Stimulated activated CD4-positive, alpha-beta T cell treated with anti-CD3 and anti-CD28 coated beads, Interleukin-4, amount 100 ng/mL, for 1 hour (primary cell): ENCODE results near the gene ARL15.

ENCODE experiments used
- DNase-seq: peaks from one replicate; pipeline ENCODE4 v3.0.0-alpha.2; 2020

ARL15 gene

DNA sequence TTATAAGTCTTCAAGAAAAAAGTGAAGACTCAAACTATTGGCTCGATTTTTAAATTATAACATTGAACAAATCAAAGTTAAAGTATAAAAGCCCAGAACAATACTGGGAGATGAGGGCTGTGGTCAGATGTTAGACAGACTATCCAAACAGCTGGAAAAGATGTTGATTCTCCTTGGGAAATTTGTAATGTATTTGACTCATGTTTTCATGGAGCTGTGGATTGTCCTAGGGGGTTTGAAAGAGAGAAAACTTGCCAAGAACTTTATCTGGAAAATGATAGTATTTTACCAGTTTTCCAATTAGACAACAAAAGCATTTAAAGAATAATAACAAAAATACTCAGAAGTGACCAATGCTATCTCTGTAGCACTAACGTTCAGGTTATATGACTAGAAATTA is 339.2 kb downstream of the ARL15 start:
- DNase-seq: no peak

DNA sequence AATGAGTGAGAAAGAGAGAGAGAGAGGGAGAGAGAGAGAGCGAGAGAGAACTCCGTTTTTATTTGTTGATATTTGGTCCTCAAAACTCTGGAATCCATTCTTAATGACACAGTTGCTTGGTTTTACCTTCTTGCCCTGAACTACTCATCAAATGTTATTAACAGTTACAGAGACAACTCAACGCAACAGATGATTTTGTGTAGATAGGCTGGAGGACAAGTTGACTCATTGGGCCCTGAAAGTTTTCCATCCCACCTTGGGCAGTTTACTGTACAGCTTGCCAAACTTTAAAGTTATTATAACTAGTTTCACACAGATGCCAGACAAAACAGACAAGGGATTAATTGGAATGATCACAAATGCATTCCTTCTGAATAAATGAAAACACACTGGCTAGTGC is 339.9 kb downstream of the ARL15 start:
- no peak for DNase-seq

DNA sequence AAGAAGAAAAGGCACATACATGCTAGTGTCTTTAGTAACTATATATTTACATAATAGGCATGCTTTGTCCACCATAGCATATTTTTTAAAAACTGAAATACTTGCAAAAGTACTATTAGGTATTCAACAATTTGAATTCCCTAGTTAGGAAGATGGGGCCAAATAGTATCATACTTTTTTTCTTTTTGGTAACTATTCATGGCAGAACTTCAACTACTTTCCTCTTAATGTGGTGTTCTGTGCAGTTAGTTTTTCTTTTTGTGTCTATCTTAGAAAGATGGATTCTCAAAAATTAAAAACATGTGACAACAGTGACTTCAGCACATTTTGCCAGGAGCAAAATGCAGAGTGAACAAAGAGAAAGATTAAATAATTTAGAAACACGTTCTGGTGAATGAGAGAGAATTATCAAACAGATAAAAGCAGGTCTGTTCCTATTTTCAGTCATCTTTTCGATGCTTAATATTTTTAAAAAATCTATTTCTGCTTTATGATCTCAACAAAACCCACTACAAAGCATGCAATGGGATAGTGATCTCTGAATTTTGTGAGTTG is 341.1 kb downstream of the ARL15 start:
- no peak for DNase-seq

DNA sequence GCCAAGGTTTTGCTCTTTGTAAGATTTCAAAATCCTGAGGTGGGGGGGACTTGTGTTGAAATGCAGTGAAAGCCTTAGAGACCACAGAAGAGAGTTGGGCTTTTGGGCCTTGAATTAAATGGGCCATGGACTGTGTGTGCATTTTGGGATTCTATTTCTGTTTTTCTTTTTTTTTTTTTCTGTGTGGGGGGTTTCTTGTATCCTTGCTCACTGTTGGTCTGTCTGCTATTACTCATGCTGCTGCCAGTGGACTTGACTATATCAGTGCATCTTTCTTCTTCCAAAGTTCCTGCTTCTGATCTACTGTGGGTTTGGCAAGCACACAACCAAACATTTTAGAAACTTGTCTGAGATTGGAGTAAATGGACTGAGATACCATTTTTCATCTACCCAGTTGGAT is 344.9 kb downstream of the ARL15 start:
- no peak for DNase-seq

DNA sequence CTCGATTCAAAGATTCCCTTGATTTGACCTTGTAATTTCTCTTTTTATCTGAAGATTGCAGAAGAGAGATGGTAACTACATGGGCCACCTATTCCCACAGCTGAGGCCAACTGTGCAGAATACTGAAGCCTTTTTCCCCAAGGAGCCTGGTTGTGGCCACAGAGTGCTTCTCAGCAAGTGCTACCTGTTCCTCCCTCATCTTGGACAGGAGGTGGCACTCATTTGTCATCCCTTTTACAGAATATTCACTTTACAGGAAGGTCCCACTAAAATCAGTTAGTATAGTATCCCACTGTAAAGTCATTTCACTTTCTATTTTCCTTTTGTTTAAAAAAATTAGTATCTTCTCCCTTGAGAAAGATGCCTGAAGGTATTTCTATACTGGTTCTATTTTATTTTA is 346.4 kb downstream of the ARL15 start:
- no peak for DNase-seq

DNA sequence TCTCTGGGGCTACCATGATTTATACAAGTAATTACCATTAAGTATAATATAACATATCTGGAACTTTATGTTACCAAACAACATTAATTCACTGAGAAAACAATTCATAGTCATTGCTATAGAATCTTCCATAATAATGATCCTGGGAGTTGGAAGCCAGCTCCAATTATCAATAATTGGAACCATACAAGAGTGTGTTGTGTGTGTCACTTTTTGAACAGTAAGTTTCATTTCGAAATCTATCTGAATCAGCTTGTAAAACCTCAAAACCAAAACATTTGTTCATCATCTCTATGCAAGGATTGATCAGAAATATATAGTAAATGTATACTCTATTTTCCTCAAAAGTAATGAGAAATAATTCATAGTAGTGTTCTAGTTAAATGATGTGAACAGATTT is 348.1 kb downstream of the ARL15 start:
- no peak for DNase-seq

DNA sequence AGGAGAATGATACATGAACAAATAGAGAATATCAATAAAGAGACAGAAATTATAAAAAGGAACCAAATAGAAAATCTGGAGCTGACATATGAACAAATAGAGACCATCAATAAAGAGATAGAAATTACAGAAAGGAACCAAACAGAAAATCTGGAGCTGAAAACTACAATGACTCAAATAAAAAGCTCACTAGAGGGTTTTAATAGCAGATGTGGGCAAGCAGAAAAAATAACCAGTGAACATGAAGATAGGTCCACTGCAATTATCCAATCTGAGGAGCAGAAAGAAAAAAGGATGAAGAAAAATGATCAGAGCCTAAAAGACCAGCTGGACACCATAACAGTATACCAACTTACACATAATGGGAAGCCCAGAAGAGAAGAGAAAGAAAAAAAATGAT is 353.7 kb downstream of the ARL15 start:
- DNase-seq: no peak

DNA sequence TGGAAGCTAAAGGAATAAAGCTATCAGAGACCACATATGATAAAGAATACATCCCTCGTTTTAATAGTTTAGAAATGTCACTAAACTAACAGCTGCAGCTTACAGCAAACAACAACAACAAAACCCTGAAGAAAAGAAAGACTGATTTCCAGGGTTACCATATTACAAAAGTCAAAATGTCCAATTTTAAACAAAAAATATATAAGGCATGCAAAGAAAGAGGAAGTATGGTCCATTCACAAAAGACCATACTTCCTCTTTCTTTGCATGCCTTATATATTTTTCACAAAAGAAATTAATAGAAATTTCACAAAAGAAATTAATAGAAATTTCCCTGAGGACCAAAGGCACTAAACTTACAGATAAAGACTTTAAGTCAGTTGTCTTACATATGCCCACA is 354.2 kb downstream of the ARL15 start:
- no peak for DNase-seq

DNA sequence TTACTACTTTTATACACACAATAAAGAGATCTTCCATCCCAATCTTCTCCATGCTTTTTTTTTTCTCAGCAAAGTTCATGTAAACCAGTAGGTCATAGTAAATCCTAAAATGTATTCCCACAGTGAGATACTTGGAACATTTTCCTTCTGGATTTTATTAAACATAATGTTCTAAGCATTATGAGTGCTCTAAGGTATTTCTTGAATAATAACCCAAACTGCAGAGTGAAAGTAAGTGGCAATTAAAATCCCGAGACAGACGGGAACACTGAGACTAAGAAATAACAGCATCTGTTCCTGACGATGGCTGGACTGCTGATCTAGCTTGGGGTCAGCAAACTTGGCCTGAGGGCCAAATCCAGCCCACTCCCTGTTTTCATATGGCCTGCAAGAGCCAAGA is 359.8 kb downstream of the ARL15 start:
- DNase-seq: no peak

DNA sequence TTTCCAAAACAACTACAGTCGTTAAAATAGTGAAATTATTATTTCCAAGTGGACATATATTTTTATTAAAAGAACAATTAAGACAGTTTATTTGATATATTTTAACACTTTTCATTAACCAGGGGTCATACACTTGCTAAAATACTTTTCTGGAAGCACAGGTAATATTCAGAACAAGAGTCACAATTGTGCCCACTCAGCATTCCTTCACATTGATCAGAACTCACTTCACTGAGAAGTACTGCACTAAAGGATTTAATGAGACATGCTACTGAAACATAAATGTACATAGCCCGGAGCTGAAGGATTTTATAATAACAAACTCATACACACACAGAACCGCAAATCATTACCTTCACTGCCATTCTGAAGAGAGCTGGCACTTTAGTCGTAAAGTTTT is 361.8 kb downstream of the ARL15 start:
- no peak for DNase-seq

DNA sequence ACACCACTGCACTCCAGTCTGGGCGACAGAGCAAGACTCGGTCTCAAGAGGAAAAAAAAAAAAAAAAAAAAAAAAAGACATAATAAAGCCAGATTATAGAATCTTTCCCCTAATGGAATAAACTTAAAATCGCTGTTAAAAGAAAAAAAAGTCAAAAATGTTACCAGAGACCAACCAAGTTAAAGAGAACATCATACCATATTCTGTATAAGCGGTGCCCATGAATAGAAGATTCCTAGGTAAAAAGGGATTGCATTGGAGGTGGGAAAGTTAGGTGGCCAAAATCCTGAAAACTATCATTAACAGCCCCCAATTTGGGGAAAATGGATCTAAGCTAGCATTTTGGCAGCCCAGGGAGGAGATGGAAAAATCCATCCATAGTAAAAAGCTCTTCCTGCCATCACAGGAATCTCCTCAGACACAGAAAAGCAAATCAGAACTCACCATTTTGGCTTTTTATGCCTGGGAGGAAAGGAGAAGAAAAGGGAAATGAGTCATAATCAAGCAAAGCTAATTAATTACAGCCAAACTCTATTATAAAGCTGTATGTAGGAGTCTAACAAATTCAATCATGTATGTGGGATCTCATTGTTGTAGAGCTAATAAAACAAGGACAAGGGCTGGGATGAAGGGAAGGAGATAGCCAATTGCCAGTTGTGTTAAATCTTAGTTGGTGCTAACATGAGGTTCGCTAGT is 363.8 kb downstream of the ARL15 start:
- DNase-seq: no peak

DNA sequence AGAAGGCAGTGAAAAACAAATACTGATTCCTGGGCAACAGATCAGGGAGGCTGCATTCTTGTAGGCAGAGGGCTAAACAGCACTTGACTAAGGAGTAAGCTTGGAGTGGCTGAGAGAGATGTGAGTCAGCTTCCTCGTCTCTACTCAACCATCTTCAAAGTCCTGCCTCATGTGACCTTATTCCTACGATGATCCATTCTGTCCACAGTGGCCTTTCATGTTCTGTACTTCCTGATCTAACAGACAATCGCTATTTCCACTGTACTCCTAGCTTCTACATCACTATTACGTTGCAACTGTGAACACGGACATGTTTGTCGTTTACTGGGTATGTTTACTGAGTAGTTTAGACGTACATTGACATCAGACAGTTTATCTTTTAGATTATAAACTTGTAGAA is 365.4 kb downstream of the ARL15 start:
- no peak for DNase-seq

DNA sequence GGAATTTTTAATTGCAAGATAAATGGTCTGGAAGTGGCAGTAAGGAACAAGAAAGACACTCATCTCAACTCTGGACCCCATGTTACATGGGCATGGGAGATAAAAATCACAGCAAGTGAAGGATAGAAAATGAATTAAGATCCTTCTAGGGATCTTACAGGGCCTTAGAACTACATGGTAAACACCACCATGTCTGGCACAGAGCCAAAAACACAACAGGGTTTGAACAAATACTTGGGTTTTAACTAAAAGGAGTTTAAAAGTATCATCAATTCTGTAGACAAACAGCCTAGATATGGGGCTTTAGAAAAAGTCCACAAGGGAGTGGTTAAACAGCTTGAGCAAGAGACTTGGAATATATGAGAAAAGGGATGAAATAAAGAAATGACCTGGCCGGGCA is 366.4 kb downstream of the ARL15 start:
- DNase-seq: no peak

DNA sequence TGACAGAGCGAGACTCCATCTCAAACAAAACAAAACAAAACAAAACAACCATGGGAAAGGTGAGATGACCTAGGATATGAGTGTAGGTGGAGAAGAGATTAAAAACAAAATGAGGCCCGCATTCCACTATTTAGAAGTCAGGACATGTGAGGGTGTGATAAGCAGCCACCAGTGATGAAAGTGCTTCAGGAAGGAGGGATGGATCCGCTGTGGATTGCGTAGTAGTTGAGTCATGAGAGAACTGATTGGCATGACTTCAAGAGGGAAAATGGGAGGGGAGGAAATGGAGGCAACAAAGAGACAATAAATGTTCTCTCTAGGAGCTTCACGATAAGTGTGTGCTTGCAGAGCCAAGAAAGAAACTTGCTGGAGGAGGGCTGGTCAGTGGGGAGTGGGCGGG is 367.6 kb downstream of the ARL15 start:
- DNase-seq: no peak

DNA sequence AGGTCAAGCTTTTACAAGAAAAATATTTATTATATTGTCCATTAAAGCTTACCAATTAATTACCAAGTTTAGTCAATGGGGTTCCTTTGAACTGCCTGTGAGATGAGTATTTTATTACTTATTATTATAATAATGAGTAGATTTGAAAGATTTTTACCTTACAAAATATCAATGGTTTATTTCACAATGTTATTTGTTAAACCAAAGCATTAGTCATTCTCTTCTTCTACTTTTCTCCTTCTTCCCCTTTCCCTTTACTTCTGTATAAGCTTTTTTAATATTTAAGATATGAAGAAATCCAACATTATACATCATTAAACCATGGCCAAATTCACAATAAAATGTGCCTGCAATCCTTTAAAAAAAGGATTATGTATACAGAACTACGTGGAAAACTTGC is 369.5 kb downstream of the ARL15 start:
- DNase-seq: no peak

DNA sequence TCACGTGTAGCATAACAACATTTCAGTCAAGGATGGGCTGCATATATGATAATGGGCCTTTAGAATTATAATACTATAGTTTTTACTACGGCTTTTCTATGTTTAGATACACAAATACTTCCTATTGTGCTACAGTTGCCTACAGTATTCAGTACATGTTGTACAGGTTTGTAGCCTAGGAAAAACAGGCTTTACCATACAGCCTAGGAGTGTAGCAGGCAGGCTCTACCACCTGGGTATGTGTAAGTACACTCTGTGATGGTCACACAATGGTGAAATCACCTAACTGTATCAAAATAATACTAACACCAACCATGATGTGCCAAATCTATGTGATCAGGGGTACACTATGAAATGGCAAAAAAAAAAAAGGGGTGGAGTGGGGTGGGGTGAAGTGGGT is 372.9 kb downstream of the ARL15 start:
- DNase-seq: no peak

DNA sequence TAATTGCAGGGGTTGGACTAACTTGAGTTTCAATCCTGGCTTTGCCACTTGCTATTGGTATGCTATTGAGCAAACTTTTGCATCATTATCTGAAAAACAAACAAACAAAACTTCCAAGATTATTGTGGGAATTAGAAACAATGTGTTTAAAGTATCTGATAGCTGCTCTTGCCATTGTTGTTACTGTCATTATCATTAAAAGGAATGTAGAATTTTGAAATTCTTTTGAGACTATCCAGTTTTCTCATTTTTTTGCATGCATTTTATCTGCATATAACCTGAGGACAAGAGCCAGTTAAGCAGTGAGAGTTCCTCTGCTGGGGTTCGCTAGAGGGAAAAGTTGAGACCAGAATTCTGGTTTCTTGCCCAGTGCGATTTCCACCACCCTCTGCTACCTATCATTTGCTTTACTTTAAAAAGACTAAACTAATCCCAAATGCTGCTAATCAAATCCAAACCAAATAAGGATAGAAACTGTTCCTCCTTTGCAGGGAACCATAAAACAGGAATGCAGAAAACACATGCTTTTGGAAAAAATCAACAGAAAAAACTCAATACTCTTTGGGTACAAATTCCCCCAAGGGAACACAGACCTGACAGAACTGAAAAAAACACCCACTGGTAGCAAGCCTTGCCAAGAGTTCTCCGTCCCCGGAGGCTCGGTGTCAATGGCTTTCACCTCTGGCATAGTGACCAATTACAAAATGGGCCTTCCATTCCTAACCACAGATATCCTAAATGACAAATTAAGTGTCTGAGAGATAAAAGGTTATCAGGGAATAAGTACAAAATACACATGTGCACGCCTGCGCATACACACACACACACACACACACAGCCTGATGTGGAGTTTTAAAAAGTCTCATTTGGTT is 373.7 kb downstream of the ARL15 start:
- DNase-seq: no peak

DNA sequence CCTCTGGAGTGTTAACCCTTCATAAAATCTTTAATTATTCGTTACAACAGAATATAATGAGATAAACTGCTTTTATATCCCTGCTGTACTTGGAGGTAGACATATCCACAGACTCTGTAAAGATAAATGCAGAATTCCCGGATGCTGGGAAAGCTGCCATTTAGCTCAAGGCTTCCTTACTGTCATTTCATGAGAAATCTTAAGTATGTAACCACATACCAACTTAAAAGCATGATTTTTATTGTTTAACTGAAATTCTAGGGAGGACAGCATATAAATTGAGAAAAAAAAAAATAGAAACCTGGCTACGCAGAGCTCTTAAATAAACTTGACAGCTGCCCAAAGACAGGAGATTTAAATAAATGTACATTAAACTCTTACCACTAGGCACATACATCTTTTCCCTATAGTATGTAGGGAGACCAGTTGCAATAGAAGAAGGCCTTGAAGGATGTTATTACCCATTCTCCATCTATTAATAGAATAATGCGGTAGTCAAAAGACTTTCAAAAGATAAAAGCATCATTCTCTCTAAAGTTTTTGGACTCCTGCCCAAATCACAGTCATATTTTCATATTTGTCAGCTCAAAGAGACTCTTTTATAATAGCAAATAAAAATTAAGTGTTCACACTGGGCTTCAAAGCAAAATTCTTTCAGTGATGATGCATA is 376.1 kb downstream of the ARL15 start:
- DNase-seq: no peak

DNA sequence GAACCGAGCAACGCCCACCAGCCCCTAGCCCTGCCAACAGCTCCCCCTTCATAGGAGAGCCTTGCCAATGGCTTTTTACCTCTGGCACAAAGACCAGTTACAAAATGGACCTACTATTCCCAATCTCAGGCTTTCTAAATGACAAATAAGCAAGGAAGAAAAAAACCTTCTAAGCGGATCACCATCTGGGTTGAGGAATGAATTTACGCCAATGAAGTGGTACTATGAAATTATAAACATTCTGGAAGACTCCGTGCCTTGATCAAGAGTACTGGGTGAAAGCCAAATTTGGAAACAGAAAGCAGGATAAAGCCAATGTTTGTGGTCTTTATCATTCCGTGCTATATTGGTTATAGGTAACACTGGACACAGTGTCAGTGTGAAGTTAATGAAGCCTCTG is 378.0 kb downstream of the ARL15 start:
- DNase-seq: no peak

DNA sequence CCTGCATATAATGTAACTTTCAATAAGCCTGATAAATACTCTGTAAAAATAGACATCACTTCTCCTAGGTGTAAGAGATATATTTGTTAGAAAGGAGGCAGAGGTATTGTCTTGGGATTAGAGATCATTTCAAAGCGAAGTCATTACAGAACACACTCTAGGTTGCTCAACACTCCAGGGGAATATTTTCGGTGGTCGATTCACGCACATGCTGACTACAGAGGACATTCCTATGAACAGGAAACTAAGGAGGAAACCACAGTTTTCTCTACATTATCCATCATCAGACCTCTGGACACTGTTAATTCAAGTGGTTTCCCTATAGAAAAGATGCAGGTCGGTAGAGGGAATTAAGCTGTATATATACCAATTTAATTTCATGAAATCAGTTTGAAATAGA is 379.9 kb downstream of the ARL15 start:
- DNase-seq: no peak

DNA sequence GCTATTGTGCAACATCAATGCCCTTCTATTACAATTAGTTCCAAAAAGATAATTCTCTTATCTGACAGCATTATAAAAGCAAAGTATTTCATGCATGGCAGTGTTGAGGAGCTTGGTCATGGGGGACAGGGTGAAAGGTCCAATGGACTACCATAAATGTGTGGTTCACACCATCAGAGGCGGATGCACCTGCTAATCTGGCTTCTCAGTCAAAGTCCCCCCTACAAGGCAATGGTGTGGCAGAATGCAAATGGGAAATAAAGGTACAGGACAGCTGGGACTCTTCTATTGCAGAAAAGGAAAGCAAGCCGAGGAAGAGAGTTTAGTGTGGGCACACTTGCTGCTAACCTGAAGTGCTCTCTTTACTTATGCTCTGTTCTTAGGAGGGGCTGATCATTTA is 380.8 kb downstream of the ARL15 start:
- no peak for DNase-seq

DNA sequence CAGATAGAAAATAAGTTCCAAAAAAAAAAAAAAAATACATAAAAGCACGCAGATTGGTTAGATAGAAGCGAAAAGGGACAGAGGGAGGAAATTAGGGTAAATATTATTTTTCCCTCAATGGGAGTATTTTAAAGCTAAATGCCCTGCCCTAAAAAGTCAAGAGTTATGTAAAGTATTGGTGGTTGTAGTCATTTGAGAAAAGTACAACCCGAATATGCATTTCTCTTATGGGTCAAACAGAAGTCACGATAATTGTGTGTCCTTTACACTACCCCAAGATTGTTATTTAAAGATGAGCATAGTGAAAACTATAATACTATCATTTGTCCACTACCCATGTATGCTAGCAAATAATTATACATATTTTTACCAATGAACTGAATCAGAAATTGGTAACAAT is 381.2 kb downstream of the ARL15 start:
- no peak for DNase-seq

DNA sequence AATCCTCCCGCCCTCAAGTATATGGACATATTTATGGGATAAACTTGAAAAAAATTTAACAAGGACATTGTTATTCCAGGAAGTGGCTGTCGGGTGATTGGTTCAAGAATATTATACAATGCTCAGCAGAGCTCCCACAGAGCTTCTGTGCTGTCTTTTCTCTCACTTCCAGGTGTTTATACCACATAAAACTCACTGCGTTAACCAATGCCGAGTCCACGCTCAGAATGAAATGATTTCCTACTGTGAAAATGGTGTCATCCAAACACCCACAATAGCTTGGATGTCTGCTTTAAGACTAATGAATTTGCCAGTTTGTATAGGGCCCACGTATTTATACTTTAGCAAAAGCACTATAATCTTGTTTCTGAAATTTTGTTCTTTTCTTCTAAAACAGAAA is 381.7 kb downstream of the ARL15 start:
- no peak for DNase-seq
